ENCODE data around the gene KLF3.

Gene KLF3

GRCh38 chr4:38743866-38744265 lies 79.9 kb downstream of the KLF3 start:
- DNase-seq (ENCODE audit: low spot score): no peak

GRCh38 chr4:38745881-38746280 lies 81.9 kb downstream of the KLF3 start:
- DNase-seq (ENCODE audit: low spot score): no peak

GRCh38 chr4:38747629-38748028 lies 83.6 kb downstream of the KLF3 start:
- DNase-seq (ENCODE audit: low spot score): no peak

- DNase-seq (ENCODE audit: low spot score): no peak
These were observed 85.3 kb downstream of the KLF3 start for GRCh38 chr4:38749336-38749735.

Data from kidney tubule cell (primary cell).